NCI-H128 (cell line): ENCODE results near the gene ICOSLG.
"Not testable (repeated sequence)": the region's sequence is repeated elsewhere in the genome, so short reads cannot be mapped to it uniquely, and the experiment has no call there.

Source experiments
- DNase-seq: peaks from one replicate; lab custom pipeline; 2025; ENCODE audit not compliant: unreplicated experiment; lab: John Stamatoyannopoulos, UW

Gene ICOSLG

GRCh38 chr21:44184862-44185261, 55.9 kb downstream of the ICOSLG start:
- DNase-seq: not testable (repeated sequence)

- DNase-seq: not testable (repeated sequence)
Observed at GRCh38 chr21:44182202-44182601, 58.5 kb downstream of the ICOSLG start.

- not testable (repeated sequence) for DNase-seq
Observed at GRCh38 chr21:44181506-44181905, 59.2 kb downstream of the ICOSLG start.

- not testable (repeated sequence) for DNase-seq
Observed at GRCh38 chr21:44176127-44176526, 64.6 kb downstream of the ICOSLG start.

- DNase-seq: not testable (repeated sequence)
Observed at GRCh38 chr21:44175189-44175588, 65.6 kb downstream of the ICOSLG start.
